Testis (tissue), 3 donors: ENCODE data around the gene SLC16A7. TPM values are rescaled to one million over a fixed set of nuclear protein-coding genes. Genes with fewer than 3 reads are reported as not detected.

Experiments
- DNase-seq: peaks from one replicate; pipeline ENCODE4 v3.0.0-alpha.2; 2019
- H3K27ac ChIP-seq, 2 donors: fragments of 200-600 bp; sonication (generic); one replicate each; pipeline ENCODE4 v1.5.1; 2019
- H3K27me3 ChIP-seq: fragments of 200-600 bp; sonication (generic); one replicate; pipeline ENCODE4 v1.5.1; 2019
- H3K36me3 ChIP-seq: fragments of 200-600 bp; sonication (generic); one replicate; pipeline ENCODE4 v1.5.1; 2017; ENCODE audit warnings: low read depth; ENCODE audit errors: missing control alignments
- H3K4me1 ChIP-seq: fragments of 200-600 bp; sonication (generic); one replicate; pipeline ENCODE4 v1.5.1; 2019
- H3K4me3 ChIP-seq, 2 donors: fragments of 200-600 bp; sonication (generic); one replicate each; pipeline ENCODE4 v1.5.1; 2017 to 2019
- H3K9me3 ChIP-seq: fragments of 200-600 bp; sonication (generic); one replicate; pipeline ENCODE4 v1.5.1; 2017
- CTCF ChIP-seq, 3 experiments: fragments of 450-650 bp in 2 of 3; fragments of 200-600 bp in 1 of 3; sonication (generic) in 1 of 3; IDR thresholded peaks; one replicate each; pipeline ENCODE4 v1.5.1; 2016 to 2019; ENCODE audit warnings: antibody characterized with exemption in 3 of 3, mild to moderate bottlenecking in 2 of 3, moderate library complexity in 1 of 3
- POLR2A ChIP-seq: fragments of 450-650 bp; IDR thresholded peaks from one replicate; pipeline ENCODE4 v1.6.1; 2017; ENCODE audit warnings: antibody characterized with exemption, mild to moderate bottlenecking, moderate library complexity
- WGBS, 2 donors: methylation state at CpG; one replicate each; pipeline ENCODE4 v1.1.5; 2018; 5-methylcytosine and 5-hydroxymethylcytosine counted together
- intact Hi-C: fragments of 100-400 bp; cut with DNase I; formaldehyde crosslinking; loops from one replicate; pipeline ENCODE4 v1.15.1; 2023; ENCODE audit warnings: low total_unique reads
- polyA plus RNA-seq: library from polyadenylated mRNA; stranded (reverse); fragments of 350-450 nt; fragmentation: Illumina TruSeq; extraction: RNeasy Lipid Tissue Mini Kit (QIAGEN cat#74804); gene quantifications from one replicate; pipeline ENCODE4 v1.2.3, GENCODE V29; 2014; ENCODE audit warnings: low read depth, low replicate concordance; ENCODE audit not compliant: insufficient read depth
- total RNA-seq, 2 donors: library from RNA; depleted of rRNA; stranded (reverse); fragments of >200 nt; gene quantifications; one replicate each; pipeline ENCODE4 v1.2.3, GENCODE V29; 2016

The SLC16A7 gene
- total and polyA plus RNA-seq, 3 donors from 2014 or later = 10.5 to 38.0 (median 15.9) TPM

GRCh38 chr12:59583003-59583712 lies 12.7 kb upstream of the SLC16A7 start:
- H3K4me1 ChIP-seq = no peaks in the 10 kb centered on the region
- intact Hi-C loops = no loop called here
- H3K4me3 ChIP-seq = no peak overlapping the region
- no peak overlapping the region for H3K27ac ChIP-seq
- WGBS, 2 donors = 33 to 45% methylated on average over 1 of the region's 1 CpG
- no peaks in the 10 kb centered on the region for H3K27me3 ChIP-seq
- no peaks in the 10 kb centered on the region for H3K9me3 ChIP-seq
- TF ChIP-seq POLR2A = no peak
- no peak for TF ChIP-seq CTCF (IDR thresholded peaks at IDR 0.05)
- DNase-seq = no peak
- no peaks in the 10 kb centered on the region for H3K36me3 ChIP-seq

GRCh38 chr12:59587710-59588109 lies 8.1 kb upstream of the SLC16A7 start:
- no peaks in the 10 kb centered on the region for H3K9me3 ChIP-seq
- H3K4me3 ChIP-seq = no peak overlapping the region
- intact Hi-C loops = no loop called here
- H3K36me3 ChIP-seq = no peaks in the 10 kb centered on the region
- no peaks in the 10 kb centered on the region for H3K27me3 ChIP-seq
- DNase-seq = no peak
- TF ChIP-seq CTCF (IDR thresholded peaks at IDR 0.05) = no peak
- no peak for TF ChIP-seq POLR2A
- no peaks in the 10 kb centered on the region for H3K4me1 ChIP-seq
- WGBS, 2 donors = 63 to 67% methylated on average over 1 of the region's 1 CpG
- no peak overlapping the region for H3K27ac ChIP-seq

- intact Hi-C loops = no loop called here
- WGBS, 2 donors = 93 to 95% methylated on average over 1 of the region's 1 CpG
- H3K36me3 ChIP-seq = no peaks in the 10 kb centered on the region
These were observed 2.1 kb upstream of the SLC16A7 start for GRCh38 chr12:59593761-59594160.

DNA sequence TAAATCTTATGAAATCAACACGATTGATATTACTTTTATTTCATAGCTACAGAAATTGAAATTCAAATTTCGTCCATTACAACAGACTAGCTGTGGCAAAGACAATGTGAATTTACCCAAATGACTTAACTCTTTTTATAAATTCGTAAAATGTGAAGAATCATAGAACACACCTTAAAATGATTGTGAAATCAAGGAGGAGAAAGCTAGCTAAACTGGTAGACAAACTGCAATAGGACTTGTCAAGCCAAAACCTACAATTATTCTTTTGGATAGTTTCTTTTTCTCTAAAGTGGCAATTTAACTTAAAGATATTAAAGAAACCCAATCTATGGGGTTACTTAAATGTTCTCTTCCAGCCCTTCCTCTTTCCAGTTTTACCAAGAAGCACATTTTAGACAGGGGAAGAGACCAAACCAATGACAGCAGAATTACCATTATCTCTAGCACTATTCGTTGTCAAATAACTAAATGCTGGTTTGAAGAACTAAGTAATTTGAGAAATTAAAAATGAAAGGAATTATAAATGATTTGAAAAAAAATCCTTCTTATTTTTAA lies 807 bp upstream of the SLC16A7 start:
- Histone ChIP-seq H3K4me1 (no peaks in the 10 kb centered on the region), H3K36me3 (no peaks in the 10 kb centered on the region), H3K9me3 (no peaks in the 10 kb centered on the region), H3K27me3 (no peaks in the 10 kb centered on the region), H3K4me3 (peak overlapping the region in 1 of 2 donors; percentile 68), H3K27ac (peak overlapping the region in 1 of 2 donors; percentile 91)
- 33 to 55% methylated on average over 4 of the region's 4 CpGs for whole genome bisulfite sequencing, 2 donors
- DNase-seq = no peak
- intact Hi-C loops = no loop called here
- TF ChIP-seq CTCF (IDR thresholded peaks at IDR 0.05) = no peak
- TF ChIP-seq POLR2A = no peak

More at GRCh38 chr12:59593761-59594160, 2.1 kb upstream of the SLC16A7 start:
- H3K27me3 ChIP-seq = no peaks in the 10 kb centered on the region
- no peak overlapping the region for H3K27ac ChIP-seq
- no peaks in the 10 kb centered on the region for H3K4me1 ChIP-seq
- no peaks in the 10 kb centered on the region for H3K9me3 ChIP-seq
- TF ChIP-seq CTCF (IDR thresholded peaks at IDR 0.05) = no peak
- DNase-seq = no peak
- no peak overlapping the region for H3K4me3 ChIP-seq

- Histone ChIP-seq H3K9me3 (no peaks in the 10 kb centered on the region), H3K36me3 (no peaks in the 10 kb centered on the region), H3K27ac (peak overlapping the region; percentile 90 to 91), H3K27me3 (no peaks in the 10 kb centered on the region), H3K4me3 (peak overlapping the region; percentile 68 to 77), H3K4me1 (no peaks in the 10 kb centered on the region)
- 0% methylated on average over 5 of the region's 5 CpGs for WGBS, 2 donors
- intact Hi-C loops = no loop called here
- DNase-seq = no peak
- no peak for TF ChIP-seq POLR2A
- TF ChIP-seq CTCF (IDR thresholded peaks at IDR 0.05) = no peak
These were observed 305 bp upstream of the SLC16A7 start for GRCh38 chr12:59595565-59595882.
